ENCODE results near the gene SERPINA12. TPM values are rescaled to one million over a fixed set of nuclear protein-coding genes. Genes with fewer than 3 reads are reported as not detected.

Gene SERPINA12
- total RNA-seq, 1 donor from 2014 or later = not detected

DNA sequence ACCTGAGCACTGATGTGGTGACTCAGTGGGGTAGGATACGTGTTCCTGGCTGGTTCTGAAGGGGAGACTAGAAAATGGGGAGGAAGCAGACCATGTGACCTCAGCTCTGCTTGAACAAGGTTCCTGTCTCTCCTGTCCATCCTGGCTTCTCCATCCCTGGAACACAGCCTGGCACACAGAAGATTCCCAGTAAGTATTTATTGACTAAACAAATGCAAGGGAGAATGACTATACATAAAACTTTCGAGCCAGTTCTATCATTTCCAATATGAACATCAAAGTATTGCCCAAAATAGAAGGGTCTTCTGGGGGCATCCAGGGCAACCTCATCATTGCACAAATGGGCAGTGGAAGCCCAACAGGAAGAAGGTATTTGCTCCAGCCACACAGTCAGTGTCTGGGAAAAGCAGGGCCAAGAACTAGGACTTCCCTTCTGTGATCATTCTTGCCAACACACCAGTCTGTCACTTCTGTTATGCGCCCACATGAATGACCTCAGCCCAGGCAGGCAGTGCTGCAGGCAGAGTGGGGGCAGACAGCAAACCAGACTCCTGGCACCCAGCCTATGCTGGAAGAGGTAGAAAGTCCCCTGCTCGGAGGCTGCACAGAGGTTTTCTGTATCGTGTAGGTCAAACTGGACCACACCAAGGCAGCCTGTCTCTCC lies 27.7 kb downstream of the SERPINA12 start:
- no peak overlapping the region for H3K27ac Mint-ChIP-seq (ENCODE audit: unreplicated experiment)
- H3K27me3 Mint-ChIP-seq (ENCODE audit: unreplicated experiment) = peaks cover 11% of the 10 kb centered on the region
- H3K36me3 Mint-ChIP-seq (ENCODE audit: unreplicated experiment) = no peaks in the 10 kb centered on the region
- H3K4me3 Mint-ChIP-seq (ENCODE audit: unreplicated experiment) = no peak overlapping the region
- peaks cover 2% of the 10 kb centered on the region for H3K9me3 Mint-ChIP-seq (ENCODE audit: unreplicated experiment)
- TF ChIP-seq, protein P1, sequence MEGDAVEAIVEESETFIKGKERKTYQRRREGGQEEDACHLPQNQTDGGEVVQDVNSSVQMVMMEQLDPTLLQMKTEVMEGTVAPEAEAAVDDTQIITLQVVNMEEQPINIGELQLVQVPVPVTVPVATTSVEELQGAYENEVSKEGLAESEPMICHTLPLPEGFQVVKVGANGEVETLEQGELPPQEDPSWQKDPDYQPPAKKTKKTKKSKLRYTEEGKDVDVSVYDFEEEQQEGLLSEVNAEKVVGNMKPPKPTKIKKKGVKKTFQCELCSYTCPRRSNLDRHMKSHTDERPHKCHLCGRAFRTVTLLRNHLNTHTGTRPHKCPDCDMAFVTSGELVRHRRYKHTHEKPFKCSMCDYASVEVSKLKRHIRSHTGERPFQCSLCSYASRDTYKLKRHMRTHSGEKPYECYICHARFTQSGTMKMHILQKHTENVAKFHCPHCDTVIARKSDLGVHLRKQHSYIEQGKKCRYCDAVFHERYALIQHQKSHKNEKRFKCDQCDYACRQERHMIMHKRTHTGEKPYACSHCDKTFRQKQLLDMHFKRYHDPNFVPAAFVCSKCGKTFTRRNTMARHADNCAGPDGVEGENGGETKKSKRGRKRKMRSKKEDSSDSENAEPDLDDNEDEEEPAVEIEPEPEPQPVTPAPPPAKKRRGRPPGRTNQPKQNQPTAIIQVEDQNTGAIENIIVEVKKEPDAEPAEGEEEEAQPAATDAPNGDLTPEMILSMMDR (IDR thresholded peaks at IDR 0.05; ENCODE audit: partially characterized antibody, unreplicated experiment) = no peak
- H3K4me1 Mint-ChIP-seq (ENCODE audit: low read depth, unreplicated experiment) = peaks cover 5% of the 10 kb centered on the region
- DNase-seq = no peak

DNA sequence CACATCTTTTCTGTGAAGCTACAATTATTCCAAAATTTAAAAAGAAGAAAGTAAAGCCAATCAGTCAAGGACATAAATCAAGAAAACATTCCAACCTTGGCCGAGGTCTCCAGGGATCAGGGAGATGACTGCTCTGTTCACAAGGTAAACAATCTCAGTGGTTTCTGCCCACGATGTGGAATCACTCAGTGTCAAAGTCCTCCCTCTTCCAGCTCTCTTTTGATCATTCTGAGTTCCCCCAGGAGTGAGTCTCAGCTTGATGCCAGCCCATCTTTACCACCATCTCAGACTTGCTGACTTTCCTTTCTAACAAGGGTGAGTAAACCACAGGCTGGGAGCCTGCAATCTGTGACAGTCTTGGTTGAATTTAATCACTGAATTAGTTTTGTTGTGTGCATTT lies 28.5 kb downstream of the SERPINA12 start:
- DNase-seq = no peak
- H3K27me3 Mint-ChIP-seq (ENCODE audit: unreplicated experiment) = peaks cover 9% of the 10 kb centered on the region
- peaks cover 2% of the 10 kb centered on the region for H3K9me3 Mint-ChIP-seq (ENCODE audit: unreplicated experiment)
- H3K27ac Mint-ChIP-seq (ENCODE audit: unreplicated experiment) = no peak overlapping the region
- TF ChIP-seq, protein P1 (IDR thresholded peaks at IDR 0.05; ENCODE audit: partially characterized antibody, unreplicated experiment) = no peak
- no peak overlapping the region for H3K4me3 Mint-ChIP-seq (ENCODE audit: unreplicated experiment)
- no peaks in the 10 kb centered on the region for H3K4me1 Mint-ChIP-seq (ENCODE audit: low read depth, unreplicated experiment)
- H3K36me3 Mint-ChIP-seq (ENCODE audit: unreplicated experiment) = no peaks in the 10 kb centered on the region

DNA sequence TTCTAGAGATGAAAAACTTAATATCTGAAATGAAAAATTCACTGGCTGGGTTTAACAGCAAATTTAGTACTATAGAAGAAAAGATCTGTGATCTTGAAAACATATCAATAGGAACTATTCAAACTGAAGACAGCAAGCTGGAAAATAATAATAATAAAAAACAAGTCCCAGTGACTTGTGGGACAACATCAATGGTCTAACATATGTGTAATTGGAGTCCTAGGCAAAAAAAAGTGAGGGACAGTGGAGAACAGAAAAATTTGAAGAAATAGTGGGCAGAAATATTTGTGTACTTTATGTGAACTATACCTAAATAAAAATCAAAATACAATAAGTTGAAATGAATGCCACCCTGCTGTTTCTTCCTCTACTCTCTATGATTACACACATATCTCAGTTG lies 30.8 kb downstream of the SERPINA12 start:
- no peak overlapping the region for H3K27ac Mint-ChIP-seq (ENCODE audit: unreplicated experiment)
- H3K4me1 Mint-ChIP-seq (ENCODE audit: low read depth, unreplicated experiment) = no peaks in the 10 kb centered on the region
- H3K27me3 Mint-ChIP-seq (ENCODE audit: unreplicated experiment) = no peaks in the 10 kb centered on the region
- H3K36me3 Mint-ChIP-seq (ENCODE audit: unreplicated experiment) = no peaks in the 10 kb centered on the region
- no peak overlapping the region for H3K4me3 Mint-ChIP-seq (ENCODE audit: unreplicated experiment)
- DNase-seq = no peak
- peaks cover 2% of the 10 kb centered on the region for H3K9me3 Mint-ChIP-seq (ENCODE audit: unreplicated experiment)
- TF ChIP-seq, protein P1 (IDR thresholded peaks at IDR 0.05; ENCODE audit: partially characterized antibody, unreplicated experiment) = no peak

DNA sequence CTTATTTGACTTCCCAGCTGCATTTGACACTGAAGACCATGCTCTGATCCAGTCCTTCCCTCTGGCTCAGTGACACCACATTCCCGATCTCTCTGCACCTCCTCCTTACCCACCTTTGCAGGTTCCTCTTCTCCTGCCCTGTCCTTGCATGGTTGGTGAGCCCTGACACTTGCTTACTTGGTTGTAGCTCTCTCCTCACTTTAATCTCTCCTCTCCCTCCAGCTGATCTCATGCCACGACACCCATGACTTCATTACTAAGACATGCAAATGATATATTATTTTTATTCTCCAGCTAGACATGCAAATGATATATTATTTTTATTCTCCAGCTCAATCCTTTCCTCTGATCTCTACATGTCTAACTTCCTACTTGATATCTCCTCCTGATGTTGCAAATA lies 33.2 kb downstream of the SERPINA12 start, which contains the start of gene SERPINA9:
Gene SERPINA9, minus strand, starts transcription at position 175 of the 400 bp plus-strand sequence. CDS start 6,357 bp downstream, outside the sequence.
- Mint-ChIP-seq H3K27me3 (ENCODE audit: unreplicated experiment) (peaks cover 3% of the 10 kb centered on the region), H3K4me1 (ENCODE audit: low read depth, unreplicated experiment) (no peaks in the 10 kb centered on the region), H3K36me3 (ENCODE audit: unreplicated experiment) (no peaks in the 10 kb centered on the region), H3K4me3 (ENCODE audit: unreplicated experiment) (no peak within 1 kb of the TSS), H3K27ac (ENCODE audit: unreplicated experiment) (no peak within 1 kb of the TSS), H3K9me3 (ENCODE audit: unreplicated experiment) (peaks cover 2% of the 10 kb centered on the region)
- DNase-seq = no peak
- TF ChIP-seq, protein P1 (IDR thresholded peaks at IDR 0.05; ENCODE audit: partially characterized antibody, unreplicated experiment) = no peak

DNA sequence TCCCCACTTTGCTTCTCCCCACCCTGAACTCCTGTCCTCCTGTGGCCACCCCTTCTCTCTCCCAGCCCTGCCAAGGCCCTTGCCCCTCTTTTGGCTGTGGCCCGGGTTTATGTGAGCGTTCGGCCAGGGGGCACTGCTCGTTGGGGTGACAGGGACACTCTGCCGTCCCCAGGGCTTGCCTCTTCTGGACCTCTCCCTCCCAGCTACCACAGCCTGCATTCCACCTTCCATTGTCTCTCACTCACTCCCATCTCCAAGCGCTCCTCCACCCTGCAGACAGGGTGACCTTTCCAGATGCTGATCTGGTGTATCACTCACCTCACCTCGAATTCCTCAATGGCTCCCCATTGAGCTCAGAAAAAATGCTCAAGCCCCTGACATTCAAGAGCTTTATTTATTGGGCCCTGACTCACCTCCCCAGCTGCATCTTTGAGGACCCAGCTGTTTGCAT lies 34.7 kb downstream of the SERPINA12 start:
- Mint-ChIP-seq H3K27me3 (ENCODE audit: unreplicated experiment) (peaks cover 3% of the 10 kb centered on the region), H3K36me3 (ENCODE audit: unreplicated experiment) (no peaks in the 10 kb centered on the region), H3K9me3 (ENCODE audit: unreplicated experiment) (peaks cover 2% of the 10 kb centered on the region), H3K4me3 (ENCODE audit: unreplicated experiment) (no peak overlapping the region), H3K4me1 (ENCODE audit: low read depth, unreplicated experiment) (no peaks in the 10 kb centered on the region), H3K27ac (ENCODE audit: unreplicated experiment) (no peak overlapping the region)
- DNase-seq = no peak
- TF ChIP-seq, protein P1 (IDR thresholded peaks at IDR 0.05; ENCODE audit: partially characterized antibody, unreplicated experiment) = no peak

Data from glutamatergic neuron (in vitro differentiated cells).